GM12873 (cell line): Measurements from ENCODE around the gene NOS1AP.

Source experiments
- TF ChIP-seq, protein P1 (sequence below): IDR thresholded peaks from 2 replicates; pipeline ENCODE4 v1.5.1; 2012; ENCODE audit warnings: low read depth, mild to moderate bottlenecking, moderate library complexity, low read length, control low read depth; ENCODE audit not compliant: insufficient read depth; ENCODE audit errors: missing control alignments

NOS1AP gene

DNA sequence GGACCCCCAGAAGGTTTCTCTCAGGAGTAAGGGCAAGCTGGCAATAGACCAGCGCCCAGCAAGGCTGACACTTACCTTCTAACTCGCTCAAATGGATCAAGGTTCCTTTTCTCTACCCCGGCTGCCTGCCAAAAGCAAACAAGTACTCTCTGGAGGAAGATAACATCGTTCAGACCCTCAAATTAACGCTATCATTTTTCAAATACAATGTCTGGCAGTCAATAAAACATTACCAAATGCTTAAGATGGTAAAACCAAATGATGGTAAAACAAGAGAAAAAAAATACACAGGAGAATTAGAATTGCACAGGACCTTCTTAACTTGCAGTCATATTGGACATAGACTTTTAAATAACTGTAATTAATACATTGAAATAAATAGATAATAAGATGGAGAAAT is 159.1 kb downstream of the NOS1AP start:
- TF ChIP-seq, protein P1, sequence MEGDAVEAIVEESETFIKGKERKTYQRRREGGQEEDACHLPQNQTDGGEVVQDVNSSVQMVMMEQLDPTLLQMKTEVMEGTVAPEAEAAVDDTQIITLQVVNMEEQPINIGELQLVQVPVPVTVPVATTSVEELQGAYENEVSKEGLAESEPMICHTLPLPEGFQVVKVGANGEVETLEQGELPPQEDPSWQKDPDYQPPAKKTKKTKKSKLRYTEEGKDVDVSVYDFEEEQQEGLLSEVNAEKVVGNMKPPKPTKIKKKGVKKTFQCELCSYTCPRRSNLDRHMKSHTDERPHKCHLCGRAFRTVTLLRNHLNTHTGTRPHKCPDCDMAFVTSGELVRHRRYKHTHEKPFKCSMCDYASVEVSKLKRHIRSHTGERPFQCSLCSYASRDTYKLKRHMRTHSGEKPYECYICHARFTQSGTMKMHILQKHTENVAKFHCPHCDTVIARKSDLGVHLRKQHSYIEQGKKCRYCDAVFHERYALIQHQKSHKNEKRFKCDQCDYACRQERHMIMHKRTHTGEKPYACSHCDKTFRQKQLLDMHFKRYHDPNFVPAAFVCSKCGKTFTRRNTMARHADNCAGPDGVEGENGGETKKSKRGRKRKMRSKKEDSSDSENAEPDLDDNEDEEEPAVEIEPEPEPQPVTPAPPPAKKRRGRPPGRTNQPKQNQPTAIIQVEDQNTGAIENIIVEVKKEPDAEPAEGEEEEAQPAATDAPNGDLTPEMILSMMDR: no peak

DNA sequence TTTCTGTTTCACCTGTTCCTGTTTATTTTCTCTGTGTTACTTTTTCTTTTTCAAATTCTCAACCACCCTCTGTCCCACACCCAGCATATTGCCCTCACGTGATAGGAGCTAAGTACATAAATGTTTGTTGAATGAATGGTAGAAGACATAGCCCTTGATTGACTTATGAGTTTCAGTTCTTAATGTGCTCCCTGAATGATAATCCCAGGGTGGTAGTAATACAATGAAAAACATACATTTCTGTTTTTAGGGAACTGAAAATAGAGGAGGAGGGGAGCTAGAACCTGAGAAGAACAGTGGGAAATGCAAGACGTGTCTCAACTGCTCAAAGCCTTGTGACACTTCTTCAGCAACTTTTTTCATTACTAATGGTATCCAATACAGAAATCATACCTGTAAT is 160.1 kb downstream of the NOS1AP start:
- TF ChIP-seq, protein P1: no peak

DNA sequence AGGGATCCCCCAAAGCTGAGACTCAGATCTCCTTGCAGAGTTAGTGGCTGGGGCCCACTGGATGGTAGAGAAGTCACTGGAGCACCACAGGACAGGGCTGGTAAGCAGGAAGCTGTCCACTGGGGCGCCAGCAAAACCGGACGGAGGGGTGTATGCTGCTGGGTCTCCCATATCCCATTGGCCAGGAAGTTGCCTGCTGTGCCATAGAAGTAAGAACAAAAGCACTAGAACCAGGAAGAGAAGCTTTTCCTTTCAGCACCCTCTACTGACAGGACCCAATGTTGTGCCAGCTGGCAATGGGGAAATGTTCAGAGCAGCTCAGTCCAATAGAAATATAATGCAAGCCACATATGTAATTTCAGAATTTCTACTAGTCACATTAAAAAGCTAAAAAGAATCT is 160.6 kb downstream of the NOS1AP start:
- TF ChIP-seq, protein P1: no peak

- TF ChIP-seq, protein P1: no peak
Observed at GRCh38 chr1:162230517-162230916, 161.0 kb downstream of the NOS1AP start.

DNA sequence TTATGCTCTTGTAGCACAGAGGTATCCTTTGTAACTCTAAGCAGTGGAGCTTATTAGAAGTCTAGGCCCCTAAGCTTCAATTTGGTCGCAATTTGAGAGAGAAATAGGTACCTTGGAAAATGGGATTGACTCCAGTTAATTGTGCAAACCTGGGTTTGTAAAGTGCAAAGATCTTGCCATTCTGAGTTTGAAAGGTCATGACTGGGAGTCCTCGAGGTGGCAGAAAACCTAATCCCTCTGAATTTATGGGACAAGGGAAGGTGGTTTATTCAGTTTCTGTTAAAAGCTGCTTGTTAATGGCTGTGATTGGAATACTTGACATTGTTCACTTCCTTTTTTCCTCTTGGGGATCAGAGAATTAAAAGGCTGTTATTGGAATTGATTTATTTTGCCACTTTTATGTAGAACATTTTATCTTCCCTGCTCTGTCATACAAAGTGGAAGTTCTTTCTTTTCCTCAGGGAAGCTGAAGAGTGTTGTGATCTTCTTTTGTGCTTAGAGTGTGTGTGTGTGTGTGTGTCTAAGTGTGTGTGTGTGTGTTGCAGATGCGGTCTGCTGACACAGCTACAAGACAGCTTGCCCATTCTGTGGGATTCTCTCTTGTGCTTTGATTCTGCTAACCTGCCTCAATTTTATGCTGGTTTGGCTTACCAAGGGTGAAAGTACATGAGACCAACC is 162.7 kb downstream of the NOS1AP start:
- TF ChIP-seq, protein P1: no peak

GRCh38 chr1:162233066-162233465 is 163.6 kb downstream of the NOS1AP start:
- TF ChIP-seq, protein P1: no peak

DNA sequence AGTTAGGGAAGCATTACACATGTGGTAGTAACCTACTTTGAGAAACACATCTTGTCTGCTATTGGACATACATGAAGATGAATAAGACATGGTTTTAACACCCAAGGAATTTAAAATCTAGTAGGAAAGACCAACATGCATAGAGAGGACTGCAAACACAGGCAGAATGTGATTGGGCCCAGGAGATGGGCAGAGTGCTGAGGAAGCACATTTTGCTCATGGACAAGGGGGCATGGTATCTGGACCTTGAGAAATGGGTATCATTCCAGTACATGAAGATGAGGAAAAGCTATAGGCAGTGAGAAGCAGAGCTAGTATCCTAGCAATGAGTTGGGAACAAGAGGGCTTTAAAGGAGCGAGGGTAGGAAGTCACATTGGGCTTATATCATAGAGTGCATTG is 164.4 kb downstream of the NOS1AP start:
- TF ChIP-seq, protein P1: no peak
